SK-N-SH (cell line): Measurements from ENCODE around the gene ADCYAP1R1. TPM values are rescaled to one million over a fixed set of nuclear protein-coding genes. Genes with fewer than 3 reads are reported as not detected.

ENCODE experiments used
- CTCF ChIA-PET: fragments of 300-600, 350-600 bp; formaldehyde crosslinking; extraction: SDS; loops from one replicate; lab custom pipeline; 2021; lab: Yijun Ruan, JAX
- POLR2A ChIA-PET: fragments of 350-600 bp; sonication (Branson Sonifier 250); formaldehyde crosslinking; extraction: SDS; loops from one replicate; lab custom pipeline; 2020; ENCODE audit warnings: antibody characterized with exemption, inconsistent platforms; lab: Yijun Ruan, JAX
- DNase-seq: peaks from one replicate; pipeline ENCODE4 v3.0.0; 2012
- H2AFZ ChIP-seq: fragments of 200-600 bp; sonication (generic); 2 replicates; pipeline ENCODE4 v1.8.1; 2016; ENCODE audit warnings: antibody characterized with exemption, mild to moderate bottlenecking, low read depth
- H3F3A ChIP-seq: fragments of 200-600 bp; sonication (generic); replicated peaks from 2 replicates; pipeline ENCODE3; 2016; ENCODE audit warnings: antibody characterized with exemption, mild to moderate bottlenecking; ENCODE audit not compliant: insufficient read depth
- H3K27ac ChIP-seq, 2 experiments: fragments of 200-500 bp in 1 of 2; fragments of 200-600 bp in 1 of 2; sonication (Bioruptor generic) in 1 of 2; sonication (generic), shearing (Covaris generic) in 1 of 2; 2 replicates each; pipeline versions ENCODE4 v1.5.1 to v1.6.1; 2014 to 2016; ENCODE audit warnings: low read depth in 2 of 2, inconsistent platforms in 1 of 2, low read length in 1 of 2, mild to moderate bottlenecking in 1 of 2, mixed read lengths in 1 of 2
- H3K27me3 ChIP-seq: fragments of 200-600 bp; sonication (generic), shearing (Covaris generic); 2 replicates; pipeline ENCODE4 v1.6.1; 2016; ENCODE audit warnings: mixed run types; ENCODE audit not compliant: insufficient read depth
- H3K36me3 ChIP-seq, 2 experiments: fragments of 200-500 bp in 1 of 2; fragments of 200-600 bp in 1 of 2; sonication (Bioruptor generic) in 1 of 2; sonication (generic) in 1 of 2; replicated peaks in 1 of 2; 2 replicates each; pipeline versions ENCODE3 to v1.5.1; 2014 to 2016; ENCODE audit warnings: low read length in 1 of 2, mild to moderate bottlenecking in 1 of 2; ENCODE audit not compliant: insufficient read depth in 2 of 2, control insufficient read depth in 1 of 2
- H3K4me1 ChIP-seq, 2 experiments: fragments of 200-500 bp in 1 of 2; fragments of 200-600 bp in 1 of 2; sonication (Bioruptor generic) in 1 of 2; sonication (generic), shearing (Covaris generic) in 1 of 2; 2 replicates each; pipeline versions ENCODE4 v1.5.1 to v1.6.1; 2014 to 2016; ENCODE audit warnings: low read depth in 1 of 2, low read length in 1 of 2, mixed run types in 1 of 2; ENCODE audit not compliant: insufficient read depth in 2 of 2, control insufficient read depth in 1 of 2
- H3K4me2 ChIP-seq: fragments of 200-600 bp; sonication (generic), shearing (Covaris generic); 2 replicates; pipeline ENCODE4 v1.6.1; 2017; ENCODE audit warnings: mixed run types
- H3K4me3 ChIP-seq, 2 experiments: fragments of 200-500 bp in 1 of 2; fragments of 200-600 bp in 1 of 2; sonication (Bioruptor generic) in 1 of 2; sonication (generic), shearing (Covaris generic) in 1 of 2; 2 replicates each; pipeline versions ENCODE4 v1.5.1 to v1.8.1; 2014 to 2016; ENCODE audit warnings: low read depth in 2 of 2, inconsistent platforms in 1 of 2, low read length in 1 of 2, mild to moderate bottlenecking in 1 of 2, mixed read lengths in 1 of 2, moderate library complexity in 1 of 2
- H3K79me2 ChIP-seq: fragments of 200-600 bp; sonication (generic); 2 replicates; pipeline ENCODE4 v1.8.1; 2017; ENCODE audit warnings: mild to moderate bottlenecking; ENCODE audit not compliant: insufficient read depth
- H3K9ac ChIP-seq: fragments of 200-600 bp; sonication (generic); 2 replicates; pipeline ENCODE4 v1.6.1; 2017; ENCODE audit warnings: mixed run types
- H3K9me2 ChIP-seq: fragments of 200-600 bp; sonication (generic); 2 replicates; pipeline ENCODE4 v1.6.1; 2017; ENCODE audit warnings: mixed run types
- H3K9me3 ChIP-seq: fragments of 200-600 bp; sonication (generic); 2 replicates; pipeline ENCODE4 v1.6.1; 2017; ENCODE audit warnings: mixed run types, mild to moderate bottlenecking, moderate library complexity
- H4K20me1 ChIP-seq: fragments of 200-600 bp; sonication (generic); 2 replicates; pipeline ENCODE4 v1.6.1; 2017; ENCODE audit warnings: mild to moderate bottlenecking, mixed run types; ENCODE audit not compliant: insufficient read depth
- CHD2 ChIP-seq: fragments of 150-350 bp; IDR thresholded peaks from 2 replicates; pipeline ENCODE4 v1.6.1; 2018; ENCODE audit warnings: low read length; ENCODE audit not compliant: partially characterized antibody
- CTCF ChIP-seq: fragments of 200-600 bp; sonication (generic); IDR thresholded peaks from 2 replicates; pipeline ENCODE4 v1.6.1; 2017; ENCODE audit warnings: antibody characterized with exemption, mild to moderate bottlenecking, moderate library complexity
- EP300 ChIP-seq, 2 experiments: IDR thresholded peaks; 2 replicates each; pipeline versions ENCODE4 v1.4.0 to v1.6.1; 2012; ENCODE audit warnings: borderline replicate concordance in 1 of 2, low read depth in 1 of 2, low read length in 1 of 2
- GATA2 ChIP-seq: sonication (generic); formaldehyde crosslinking; IDR thresholded peaks from 2 replicates; pipeline ENCODE4 v1.5.0; 2020; ENCODE audit warnings: mild to moderate bottlenecking, missing genetic modification reagents
- IRF3 ChIP-seq: fragments of 150-350 bp; IDR thresholded peaks from 2 replicates; pipeline ENCODE4 v1.6.1; 2016; ENCODE audit warnings: mild to moderate bottlenecking, low read depth, low read length
- JUND ChIP-seq: IDR thresholded peaks from 2 replicates; pipeline ENCODE4 v1.4.0; 2012
- RAD21 ChIP-seq: IDR thresholded peaks from 2 replicates; pipeline ENCODE4 v1.6.1; 2012; ENCODE audit warnings: mild to moderate bottlenecking, low read length
- RCOR1 ChIP-seq: fragments of 150-350 bp; IDR thresholded peaks from 2 replicates; pipeline ENCODE4 v1.6.1; 2017; ENCODE audit warnings: antibody characterized with exemption, low read length
- REST ChIP-seq: IDR thresholded peaks from 2 replicates; pipeline ENCODE4 v1.6.1; 2012; ENCODE audit warnings: mild to moderate bottlenecking, low read depth, low read length, moderate library complexity
- RFX5 ChIP-seq: IDR thresholded peaks from 2 replicates; pipeline ENCODE4 v1.6.1; 2012; ENCODE audit warnings: mild to moderate bottlenecking, improper control_type of control experiment, low read length
- RXRA ChIP-seq: IDR thresholded peaks from 2 replicates; pipeline ENCODE4 v1.4.0; 2012; ENCODE audit warnings: low read depth, mild to moderate bottlenecking, borderline replicate concordance
- TAF1 ChIP-seq: IDR thresholded peaks from 2 replicates; pipeline ENCODE4 v1.6.1; 2012; ENCODE audit warnings: low read depth, mild to moderate bottlenecking, low read length, moderate library complexity, borderline replicate concordance
- USF1 ChIP-seq: IDR thresholded peaks from 2 replicates; pipeline ENCODE4 v1.4.0; 2012; ENCODE audit warnings: low read depth, borderline replicate concordance
- WGBS: methylation state at CpG from one replicate; pipeline ENCODE4 v1.1.6; 2017; ENCODE audit warnings: low lambda C conversion rate; 5-methylcytosine and 5-hydroxymethylcytosine counted together
- polyA plus RNA-seq, 3 experiments: library from polyadenylated mRNA; depleted of rRNA; stranded (reverse); fragments of >200 nt; gene quantifications; 2 replicates each; pipeline ENCODE4 v1.2.3, GENCODE V29; 2012

Gene ADCYAP1R1
- polyA plus RNA-seq, 1 of the 3 experiments (the other 2 are of a cell fraction), result 0.08 TPM

- ChIA-PET POLR2A (no interaction called here), CTCF (interaction anchor here (0.8 to 24.6 kb wide), 5 partner anchors 26 to 157 kb away, joined by 3 to 344 read pairs (median 6); no protein-coding TSS in a partner anchor)
- Histone ChIP-seq H3K79me2 (no peaks in the 10 kb centered on the region), H3K4me2 (no peak overlapping the region), H4K20me1 (no peaks in the 10 kb centered on the region), H3F3A (no peaks in the 10 kb centered on the region), H3K36me3 (no peaks in the 10 kb centered on the region), H3K9me2 (no peaks in the 10 kb centered on the region), H3K4me1 (no peaks in the 10 kb centered on the region; a peak in 1 of 4 replicates), H3K27ac (no peak overlapping the region), H3K9me3 (no peaks in the 10 kb centered on the region), H3K9ac (no peak overlapping the region), H3K27me3 (peaks cover 19% of the 10 kb centered on the region), H2AFZ (no peak overlapping the region), H3K4me3 (no peak overlapping the region)
- WGBS, result 42% methylated on average over 6 of the region's 6 CpGs
- no peak for DNase-seq
- no peak for TF ChIP-seq REST
- TF ChIP-seq USF1, result no peak
- TF ChIP-seq TAF1, result no peak
- no peak for TF ChIP-seq CTCF
- no peak for TF ChIP-seq CHD2
- no peak for TF ChIP-seq JUND
- TF ChIP-seq EP300 (IDR thresholded peaks at IDR 0.05; ENCODE audit: borderline replicate concordance in 1 of 2, low read depth in 1 of 2, low read length in 1 of 2), result no peak
- no peak for TF ChIP-seq IRF3
- no peak for TF ChIP-seq RFX5
- TF ChIP-seq RAD21, result no peak
- TF ChIP-seq RCOR1, result no peak
- no peak for TF ChIP-seq RXRA
- TF ChIP-seq GATA2 (CRISPR knock-in tag), result no peak
Observed at GRCh38 chr7:31096877-31097258, 44.8 kb downstream of the ADCYAP1R1 start.
